ENCODE measurements around the gene C16orf86. TPM values are rescaled to one million over a fixed set of nuclear protein-coding genes. Genes with fewer than 3 reads are reported as not detected.

Gene C16orf86
- total RNA-seq, 3 donors from 2014 or later (not counting 1 experiment from before 2014, with no cell fraction given): 3.5 to 4.4 (median 3.6) TPM

DNA sequence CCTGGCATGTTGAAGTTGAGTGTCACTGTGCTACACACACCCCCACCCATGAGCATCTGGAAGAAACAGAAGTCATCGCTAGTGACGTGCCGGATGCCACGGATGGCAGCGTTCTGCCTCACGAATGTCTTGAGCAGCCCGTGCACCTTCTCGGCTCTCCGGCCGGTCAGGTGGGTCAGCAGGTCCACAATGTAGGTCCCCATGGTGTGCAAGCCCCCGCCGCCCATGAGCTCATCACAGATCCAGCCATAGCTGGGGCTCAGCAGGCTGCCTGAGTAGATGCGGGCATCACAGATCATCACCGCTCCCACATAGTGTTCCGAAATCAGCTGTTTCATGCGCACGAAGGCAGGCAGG is 8.9 kb downstream of the C16orf86 start:
- ATAC-seq: no peak
- peaks cover 0 to 5% of the 10 kb centered on the region in 2 donors for H3K4me1 Mint-ChIP-seq
- Histone ChIP-seq H3K9me3 (ENCODE audit: control insufficient read depth, insufficient read depth, low read length) (no peaks in the 10 kb centered on the region), H3K27me3 (ENCODE audit: control insufficient read depth, insufficient read depth, low read length) (no peaks in the 10 kb centered on the region), H3K4me1 (ENCODE audit: control insufficient read depth, insufficient read depth, low read length) (no peaks in the 10 kb centered on the region), H3K36me3 (ENCODE audit: control insufficient read depth, insufficient read depth, low read length) (peaks cover 3% of the 10 kb centered on the region), H3K4me3 (ENCODE audit: low read length) (no peak overlapping the region), H3K27ac (ENCODE audit: low read length) (no peak overlapping the region)
- H3K36me3 Mint-ChIP-seq: no peaks in the 10 kb centered on the region
- H3K9me3 Mint-ChIP-seq: no peaks in the 10 kb centered on the region
- WGBS (ENCODE audit: insufficient coverage): 97% methylated on average over 17 of the region's 17 CpGs
- H3K4me3 Mint-ChIP-seq: no peak overlapping the region
- intact Hi-C loops (cut with micrococcal nuclease): no loop called here
- TF ChIP-seq, protein P1, sequence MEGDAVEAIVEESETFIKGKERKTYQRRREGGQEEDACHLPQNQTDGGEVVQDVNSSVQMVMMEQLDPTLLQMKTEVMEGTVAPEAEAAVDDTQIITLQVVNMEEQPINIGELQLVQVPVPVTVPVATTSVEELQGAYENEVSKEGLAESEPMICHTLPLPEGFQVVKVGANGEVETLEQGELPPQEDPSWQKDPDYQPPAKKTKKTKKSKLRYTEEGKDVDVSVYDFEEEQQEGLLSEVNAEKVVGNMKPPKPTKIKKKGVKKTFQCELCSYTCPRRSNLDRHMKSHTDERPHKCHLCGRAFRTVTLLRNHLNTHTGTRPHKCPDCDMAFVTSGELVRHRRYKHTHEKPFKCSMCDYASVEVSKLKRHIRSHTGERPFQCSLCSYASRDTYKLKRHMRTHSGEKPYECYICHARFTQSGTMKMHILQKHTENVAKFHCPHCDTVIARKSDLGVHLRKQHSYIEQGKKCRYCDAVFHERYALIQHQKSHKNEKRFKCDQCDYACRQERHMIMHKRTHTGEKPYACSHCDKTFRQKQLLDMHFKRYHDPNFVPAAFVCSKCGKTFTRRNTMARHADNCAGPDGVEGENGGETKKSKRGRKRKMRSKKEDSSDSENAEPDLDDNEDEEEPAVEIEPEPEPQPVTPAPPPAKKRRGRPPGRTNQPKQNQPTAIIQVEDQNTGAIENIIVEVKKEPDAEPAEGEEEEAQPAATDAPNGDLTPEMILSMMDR (IDR thresholded peaks at IDR 0.05): no peak
- DNase-seq: no peak
- H3K27me3 Mint-ChIP-seq (ENCODE audit: low read depth in 2 of 2): no peaks in the 10 kb centered on the region
- no peak overlapping the region for H3K27ac Mint-ChIP-seq

DNA sequence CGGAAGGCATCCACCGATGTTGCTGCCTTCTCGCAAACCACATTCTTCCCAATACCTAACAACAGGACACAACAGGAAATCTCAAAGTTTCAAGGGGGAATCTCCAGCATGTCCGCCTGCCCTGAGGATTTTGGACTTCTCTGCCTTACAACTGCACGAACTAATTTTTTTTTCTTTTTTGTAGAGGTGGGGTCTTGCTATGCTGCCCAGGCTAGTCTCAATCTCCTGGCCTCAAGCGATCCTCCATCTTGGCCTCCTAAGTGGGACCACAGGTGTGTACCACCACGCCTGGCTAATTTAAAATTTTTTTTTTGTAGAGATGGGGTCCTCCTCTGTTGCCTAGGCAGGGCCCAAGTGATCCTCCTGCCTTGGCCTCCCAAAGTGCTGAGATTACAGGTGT is 9.4 kb downstream of the C16orf86 start:
- Mint-ChIP-seq H3K4me3 (no peak overlapping the region), H3K27ac (no peak overlapping the region), H3K27me3 (ENCODE audit: low read depth in 2 of 2) (no peaks in the 10 kb centered on the region), H3K36me3 (no peaks in the 10 kb centered on the region), H3K9me3 (no peaks in the 10 kb centered on the region), H3K4me1 (peaks cover 0 to 5% of the 10 kb centered on the region in 2 donors)
- Histone ChIP-seq H3K4me3 (ENCODE audit: low read length) (no peak overlapping the region), H3K27ac (ENCODE audit: low read length) (no peak overlapping the region), H3K4me1 (ENCODE audit: control insufficient read depth, insufficient read depth, low read length) (no peaks in the 10 kb centered on the region), H3K9me3 (ENCODE audit: control insufficient read depth, insufficient read depth, low read length) (no peaks in the 10 kb centered on the region), H3K36me3 (ENCODE audit: control insufficient read depth, insufficient read depth, low read length) (peaks cover 3% of the 10 kb centered on the region), H3K27me3 (ENCODE audit: control insufficient read depth, insufficient read depth, low read length) (no peaks in the 10 kb centered on the region)
- intact Hi-C loops (cut with micrococcal nuclease): no loop called here
- no peak for ATAC-seq
- TF ChIP-seq, protein P1 (IDR thresholded peaks at IDR 0.05): no peak
- WGBS (ENCODE audit: insufficient coverage): 95% methylated on average over 7 of the region's 7 CpGs
- no peak for DNase-seq

DNA sequence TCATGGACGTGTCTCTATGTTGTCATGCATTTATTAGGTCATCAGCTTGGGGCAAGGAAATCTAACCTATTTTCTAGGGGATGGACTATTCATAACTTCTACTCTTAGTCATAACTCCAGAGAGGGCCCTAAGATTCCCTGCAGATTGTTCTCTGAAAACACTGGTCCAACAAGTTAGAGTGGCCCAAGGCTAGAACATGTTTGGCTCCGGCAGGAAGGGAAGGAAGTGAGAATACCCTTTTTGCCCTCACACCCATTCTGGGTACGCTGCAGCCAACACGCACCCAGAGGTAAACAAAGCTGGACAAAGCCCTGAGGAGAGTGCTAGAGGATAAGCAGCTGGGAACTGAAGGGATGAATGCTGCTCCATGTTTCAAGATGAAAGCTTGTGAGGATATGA is 9.9 kb downstream of the C16orf86 start:
- Histone ChIP-seq H3K4me1 (ENCODE audit: control insufficient read depth, insufficient read depth, low read length) (no peaks in the 10 kb centered on the region), H3K27me3 (ENCODE audit: control insufficient read depth, insufficient read depth, low read length) (no peaks in the 10 kb centered on the region), H3K27ac (ENCODE audit: low read length) (no peak overlapping the region), H3K36me3 (ENCODE audit: control insufficient read depth, insufficient read depth, low read length) (peaks cover 3% of the 10 kb centered on the region), H3K9me3 (ENCODE audit: control insufficient read depth, insufficient read depth, low read length) (no peaks in the 10 kb centered on the region), H3K4me3 (ENCODE audit: low read length) (no peak overlapping the region)
- Mint-ChIP-seq H3K4me1 (peaks cover 0 to 5% of the 10 kb centered on the region in 2 donors), H3K36me3 (no peaks in the 10 kb centered on the region), H3K4me3 (no peak overlapping the region), H3K9me3 (no peaks in the 10 kb centered on the region), H3K27me3 (ENCODE audit: low read depth in 2 of 2) (no peaks in the 10 kb centered on the region), H3K27ac (no peak overlapping the region)
- WGBS (ENCODE audit: insufficient coverage): 92% methylated on average over 4 of the region's 4 CpGs
- intact Hi-C loops (cut with micrococcal nuclease): no loop called here
- TF ChIP-seq, protein P1 (IDR thresholded peaks at IDR 0.05): no peak
- DNase-seq: no peak
- no peak for ATAC-seq

DNA sequence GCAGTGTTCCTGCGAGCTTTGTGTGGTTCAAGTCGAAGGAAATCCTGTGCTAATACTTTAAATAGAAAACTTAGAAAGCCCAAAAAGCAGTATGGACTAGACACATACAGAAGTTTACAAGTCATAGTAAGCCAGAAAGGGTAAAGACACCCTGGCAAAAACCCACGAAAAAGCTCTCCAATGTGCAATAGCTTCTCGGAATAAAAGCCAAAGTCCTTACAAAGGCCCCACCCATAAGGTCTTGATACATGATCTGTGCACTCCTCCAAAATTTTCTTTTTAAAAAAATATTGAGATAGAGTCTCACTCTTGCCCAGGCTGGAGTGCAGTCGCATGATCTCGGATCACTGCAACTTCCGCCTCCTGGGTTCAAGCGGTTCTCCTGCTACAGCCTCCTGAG is 10.3 kb downstream of the C16orf86 start:
- H3K27ac ChIP-seq (ENCODE audit: low read length): no peak overlapping the region
- H3K27me3 ChIP-seq (ENCODE audit: control insufficient read depth, insufficient read depth, low read length): no peaks in the 10 kb centered on the region
- peaks cover 0 to 5% of the 10 kb centered on the region in 2 donors for H3K4me1 Mint-ChIP-seq
- peaks cover 3% of the 10 kb centered on the region for H3K36me3 ChIP-seq (ENCODE audit: control insufficient read depth, insufficient read depth, low read length)
- WGBS (ENCODE audit: insufficient coverage): 75% methylated on average over 8 of the region's 8 CpGs
- H3K4me1 ChIP-seq (ENCODE audit: control insufficient read depth, insufficient read depth, low read length): no peaks in the 10 kb centered on the region
- H3K9me3 ChIP-seq (ENCODE audit: control insufficient read depth, insufficient read depth, low read length): no peaks in the 10 kb centered on the region
- H3K9me3 Mint-ChIP-seq: no peaks in the 10 kb centered on the region
- no peak overlapping the region for H3K4me3 ChIP-seq (ENCODE audit: low read length)
- DNase-seq: no peak
- no peak overlapping the region for H3K4me3 Mint-ChIP-seq
- no peak for ATAC-seq
- H3K27ac Mint-ChIP-seq: no peak overlapping the region
- TF ChIP-seq, protein P1 (IDR thresholded peaks at IDR 0.05): no peak
- intact Hi-C loops (cut with micrococcal nuclease): no loop called here
- no peaks in the 10 kb centered on the region for H3K36me3 Mint-ChIP-seq
- H3K27me3 Mint-ChIP-seq (ENCODE audit: low read depth in 2 of 2): no peaks in the 10 kb centered on the region
